Heart left ventricle (tissue), 16 donors: Measurements from ENCODE around the gene SERPINE1. TPM values are rescaled to one million over a fixed set of nuclear protein-coding genes. Genes with fewer than 3 reads are reported as not detected.

Experiments used
- ATAC-seq, 4 donors: fragments of 200-7000 bp; cut with Tn5 transposase; one replicate each; pipeline ENCODE4 v1.9.1; 2020 to 2022; ENCODE audit warnings: moderate library complexity in 4 of 4, mild to moderate bottlenecking in 3 of 4, moderate number of reproducible peaks in 1 of 4
- DNase-seq, 5 donors: peaks; one replicate each; pipeline ENCODE4 v3.0.0-alpha.2; 2020
- H3K27ac ChIP-seq, 12 donors: fragments of 200-600 bp; sonication (generic) in 4 of 12; one replicate each; pipeline versions ENCODE4 v1.5.0 to v1.8.0; 2016 to 2022; ENCODE audit warnings: mild to moderate bottlenecking in 2 of 12
- H3K27me3 ChIP-seq, 9 donors: fragments of 200-600 bp; sonication (generic) in 2 of 9; one replicate each; pipeline versions ENCODE4 v1.5.1 to v1.8.0; 2016 to 2022; ENCODE audit warnings: mild to moderate bottlenecking in 3 of 9
- H3K36me3 ChIP-seq, 9 donors: fragments of 200-600 bp; sonication (generic) in 2 of 9; one replicate each; pipeline versions ENCODE4 v1.5.0 to v1.8.0; 2018 to 2022; ENCODE audit warnings: mild to moderate bottlenecking in 2 of 9
- H3K4me1 ChIP-seq, 12 donors: fragments of 200-600 bp; sonication (generic) in 4 of 12; one replicate each; pipeline versions ENCODE4 v1.5.0 to v1.8.0; 2016 to 2022; ENCODE audit warnings: mild to moderate bottlenecking in 3 of 12
- H3K4me3 ChIP-seq, 12 donors: fragments of 200-600 bp; sonication (generic) in 4 of 12; one replicate each; pipeline versions ENCODE4 v1.5.0 to v1.8.0; 2017 to 2022; ENCODE audit warnings: mild to moderate bottlenecking in 9 of 12, moderate library complexity in 4 of 12
- H3K9me3 ChIP-seq, 12 donors: fragments of 200-600 bp; sonication (generic) in 4 of 12; one replicate each; pipeline versions ENCODE4 v1.5.0 to v1.8.0; 2016 to 2022; ENCODE audit warnings: mild to moderate bottlenecking in 1 of 12
- CTCF ChIP-seq, 12 donors: fragments of 200-600 bp; sonication (generic) in 4 of 12; IDR thresholded peaks; one replicate each; pipeline versions ENCODE4 v1.5.0 to v1.8.0; 2018 to 2022; ENCODE audit warnings: antibody characterized with exemption in 12 of 12, mild to moderate bottlenecking in 5 of 12
- POLR2A ChIP-seq, 2 donors: fragments of 450-650 bp; IDR thresholded peaks; one replicate each; pipeline ENCODE4 v1.6.1; 2017; ENCODE audit warnings: antibody characterized with exemption in 2 of 2, mild to moderate bottlenecking in 2 of 2, moderate library complexity in 2 of 2
- WGBS, 4 donors: extraction: QIAGEN DNeasy Blood & Tissue Kit in 2 of 4; methylation state at CpG; one replicate each; pipeline versions ENCODE4 v1.1.5 to v1.1.7; 2013 to 2018; 5-methylcytosine and 5-hydroxymethylcytosine counted together
- intact Hi-C, 10 donors: fragments of 100-400 bp; cut with DNase I; formaldehyde crosslinking; loops; one replicate each; pipeline versions ENCODE4 v1.11.1 to v1.14.2; 2022
- polyA plus RNA-seq, 2 donors: library from polyadenylated mRNA; stranded (reverse); fragments of 200-250 nt; gene quantifications; one replicate each; pipeline ENCODE4 v1.2.3, GENCODE V29; 2013
- total RNA-seq, 9 donors: library from RNA; depleted of rRNA in 2 of 9; stranded (reverse); fragments of >200 nt in 2 of 9; fragmentation: NEBNext Ultra II Directional in 3 of 9; extraction: Animal tissue kit (Norgen Biotek cat#: 25700) in 3 of 9; gene quantifications; one replicate each; pipeline versions ENCODE4 v1.1.0 to v1.2.4, GENCODE V29; 2016 to 2023
- donor health status: ischemic (EF 13 %, LVEDD 7.1; RV severe dilation, severe dysfunction).
- donor health status: healthy with polysubstance abuse.
- donor health status: DM: no; HTN: yes; CAD: no.
- donor health status: DM: no; HTN: no; CAD: no.
- donor health status: ischemic (EF 25% LVEDD 6.9; RV normal size, moderate dysfunction).
- donor health status: ischemic (EF 25% LVEDD 5.7; RV mildly dilated, moderate dysfunction).
- donor health status: healthy.
- donor health status: DM: yes; HTN: yes; CAD: no.
- donor health status: ischemic (EF 35%, LVEDD 5.7; RV mildly dilated, moderate dysfunction).
- donor health status: nonischemic (EF 11% LVEDD 7.7; RV severe dilation, severe dysfunction).
- donor health status: DM: yes; HTN: yes; CAD: no.
- donor health status: PGD.
- donor health status: ischemic (EF 29% LVEDD 5.4; RV normal size, mild dysfunction).
- donor health status: nonischemic (EF 23%, LVEDD 6.1; RV moderate dilation, normal function).

Gene SERPINE1
- total and polyA plus RNA-seq, 11 donors: 1.3 to 595 (median 13.9) TPM

DNA sequence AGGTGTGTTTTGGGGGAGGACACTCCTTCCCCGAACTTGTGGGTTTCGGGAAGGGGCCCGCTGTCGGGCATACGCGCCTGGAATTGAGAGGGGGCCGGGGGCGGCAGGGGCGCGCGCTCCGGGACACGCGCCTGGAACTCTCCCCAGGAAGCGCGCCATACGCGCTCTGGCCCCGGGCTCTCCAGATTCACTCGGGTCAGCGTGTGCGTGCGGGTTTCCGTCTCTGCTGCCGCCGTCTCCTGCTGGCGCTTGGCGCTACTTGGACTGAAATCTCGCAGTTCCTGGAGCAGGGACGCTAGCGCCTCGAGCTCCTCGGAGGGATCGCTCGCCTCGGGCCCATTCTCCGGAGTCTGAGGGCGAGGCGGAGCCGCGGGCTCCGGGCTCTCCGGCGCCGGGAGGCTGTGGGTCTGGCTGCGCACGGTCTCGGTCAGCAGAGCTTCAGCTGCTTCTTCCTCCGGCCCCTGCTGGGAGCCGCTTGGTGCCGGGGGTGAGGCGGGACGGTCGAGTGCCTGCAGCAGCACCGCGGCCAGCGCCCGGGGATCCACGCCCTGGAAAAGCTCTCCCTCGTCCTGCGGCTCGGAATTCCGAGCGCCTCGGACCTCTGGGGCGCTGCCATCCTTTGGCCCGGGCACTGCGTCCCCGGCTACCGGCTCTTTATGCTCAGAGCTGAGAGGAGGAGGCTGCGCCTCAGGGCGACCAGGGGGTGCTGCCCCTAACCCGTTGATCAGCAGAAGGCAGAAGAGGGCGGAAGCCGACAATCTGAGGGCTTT lies 37.4 kb downstream of the SERPINE1 start:
- H3K27ac ChIP-seq: peak overlapping the region in 1 of 12 donors; percentile 61
- TF ChIP-seq CTCF (IDR thresholded peaks at IDR 0.05) (no peak), POLR2A (IDR thresholded peaks at IDR 0.05) (no peak)
- peaks cover 3 to 45% (median 31%) of the 10 kb centered on the region in 12 donors for H3K4me1 ChIP-seq
- DNase-seq (peak in 3 of 5 donors; percentile 23 to 71 (median 48)), ATAC-seq (peak in 3 of 4 donors; percentile 28 to 47 (median 44))
- peak overlapping the region in 10 of 12 donors; percentile 16 to 50 (median 36) for H3K4me3 ChIP-seq
- H3K9me3 ChIP-seq: no peaks in the 10 kb centered on the region
- peaks cover 0 to 13% (median 3%) of the 10 kb centered on the region in 9 donors for H3K36me3 ChIP-seq
- WGBS, 4 donors: 2 to 6% (median 4%) methylated on average over 4 to 75 of the region's 75 CpGs
- intact Hi-C loops: no loop called here
- H3K27me3 ChIP-seq: peaks cover 42 to 85% (median 63%) of the 10 kb centered on the region in 9 donors

DNA sequence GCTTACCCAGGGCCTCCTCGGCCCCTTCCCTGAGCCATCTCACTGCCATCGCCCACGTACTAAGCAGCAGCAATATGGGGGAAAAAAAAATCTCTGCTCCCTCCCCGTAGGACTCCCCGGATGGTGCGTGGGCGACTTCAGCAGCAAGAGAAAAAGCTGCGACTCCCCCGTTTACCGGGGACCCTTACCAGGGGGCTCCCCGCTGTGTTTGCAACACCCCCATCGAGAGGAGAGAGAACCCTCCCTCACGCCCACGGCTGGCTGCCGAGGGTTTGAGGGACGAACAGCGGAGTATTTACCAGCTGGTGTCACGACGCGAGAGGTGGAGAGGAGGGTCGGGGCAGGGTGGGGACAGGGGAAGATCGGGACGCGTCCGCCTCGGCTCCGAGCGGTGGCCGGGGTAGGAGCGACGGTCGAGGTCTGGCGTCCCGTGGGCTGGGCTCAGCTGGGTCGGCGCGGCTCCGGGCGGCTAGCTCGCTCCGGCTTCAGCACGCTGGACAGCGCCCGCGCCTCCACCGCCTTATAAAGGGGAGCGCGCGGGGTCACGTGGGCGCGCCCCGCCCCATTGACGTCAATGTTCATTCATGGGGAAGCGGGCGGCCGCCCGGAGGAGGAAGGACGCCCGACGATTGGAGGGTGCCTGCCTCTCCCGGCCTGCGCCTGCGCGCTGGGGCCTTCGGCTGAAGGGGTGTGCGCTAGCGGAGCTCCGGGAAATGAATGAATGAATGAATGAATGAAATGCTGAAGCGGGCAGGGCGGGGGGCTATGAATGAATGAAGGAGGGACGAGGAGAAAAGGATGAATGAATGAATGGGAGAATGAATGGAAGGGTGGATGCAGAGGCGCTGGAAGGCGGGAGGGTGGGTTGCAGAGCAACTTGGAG lies 38.4 kb downstream of the SERPINE1 start, which contains the start of gene VGF:
TSS of gene VGF (minus strand) at position 495 of the 883 bp plus-strand sequence. CDS start 726 bp downstream, outside the sequence.
- 2 to 4% (median 3%) methylated on average over 46 to 74 of the region's 74 CpGs for WGBS, 4 donors
- H3K36me3 ChIP-seq: peaks cover 0 to 5% (median 0%) of the 10 kb centered on the region in 9 donors
- TF ChIP-seq CTCF (IDR thresholded peaks at IDR 0.05) (no peak), POLR2A (IDR thresholded peaks at IDR 0.05) (no peak)
- peak within 1 kb of the TSS in 8 of 12 donors; percentile 10 to 49 (median 33) for H3K4me3 ChIP-seq
- intact Hi-C loops: no loop called here
- H3K27me3 ChIP-seq: peaks cover 50 to 95% (median 74%) of the 10 kb centered on the region in 9 donors
- DNase-seq (peak; percentile 92 to 97 (median 93)), ATAC-seq (peak; percentile 92 to 97 (median 94))
- H3K27ac ChIP-seq: no peak within 1 kb of the TSS
- H3K4me1 ChIP-seq: peaks cover 3 to 53% (median 33%) of the 10 kb centered on the region in 12 donors
- H3K9me3 ChIP-seq: no peaks in the 10 kb centered on the region

DNA sequence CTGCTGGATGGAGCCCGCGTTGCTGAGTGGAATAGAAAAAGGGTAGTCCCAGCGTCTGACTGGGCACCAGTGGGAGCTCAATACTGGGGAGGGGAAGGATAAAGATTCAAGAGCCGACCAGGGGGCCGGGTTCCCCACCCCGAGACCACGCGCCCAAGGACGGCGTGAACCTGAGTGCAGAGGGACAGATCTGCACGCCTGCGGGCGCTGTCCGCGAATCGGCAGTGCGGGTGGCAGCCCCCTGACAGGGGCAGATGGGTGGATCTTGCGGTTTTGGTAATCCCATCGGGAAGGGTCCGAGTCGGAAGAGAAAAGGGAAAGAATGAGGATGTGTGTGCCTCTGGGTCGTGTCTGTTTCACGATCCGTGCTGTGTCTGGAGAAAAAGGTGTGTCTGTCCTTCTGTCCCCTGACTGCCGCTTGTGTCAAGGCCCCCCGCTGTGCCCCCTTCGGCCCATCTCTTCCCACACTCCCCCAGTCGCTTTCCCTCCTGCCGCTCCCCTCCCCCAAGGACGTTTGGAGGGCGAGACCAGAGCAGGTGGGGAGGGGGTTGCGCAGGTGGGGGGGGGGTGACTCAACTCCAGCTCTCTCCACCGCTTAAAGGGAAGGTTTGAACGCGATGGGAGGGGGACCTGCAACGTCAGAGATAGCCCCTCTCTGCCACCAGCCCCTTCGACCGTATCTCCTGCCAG lies 39.2 kb downstream of the SERPINE1 start:
- Histone ChIP-seq H3K27ac (no peak overlapping the region), H3K4me3 (peak overlapping the region in 8 of 12 donors; percentile 10 to 36 (median 24)), H3K36me3 (no peaks in the 10 kb centered on the region), H3K9me3 (no peaks in the 10 kb centered on the region), H3K4me1 (peaks cover 3 to 54% (median 33%) of the 10 kb centered on the region in 12 donors), H3K27me3 (peaks cover 54 to 98% (median 81%) of the 10 kb centered on the region in 9 donors)
- TF ChIP-seq CTCF (IDR thresholded peaks at IDR 0.05) (no peak), POLR2A (IDR thresholded peaks at IDR 0.05) (no peak)
- DNase-seq (no peak), ATAC-seq (no peak)
- intact Hi-C loops: no loop called here
- WGBS, 4 donors: 1 to 4% (median 2%) methylated on average over 30 to 38 of the region's 38 CpGs
